Liver (tissue), 9 donors: ENCODE measurements around the gene NDUFB5. TPM values are rescaled to one million over a fixed set of nuclear protein-coding genes. Genes with fewer than 3 reads are reported as not detected.
A peak's percentile ranks its signal among the peaks of the same experiment; 100 is the strongest.

Experiments used
- DNase-seq: peaks from one replicate; pipeline ENCODE4 v3.0.0-alpha.2; 2017; ENCODE audit warnings: low spot score
- H3K27ac ChIP-seq, 2 donors: one replicate each; pipeline ENCODE4 v1.7.0; 2013; ENCODE audit warnings: inconsistent platforms in 2 of 2, low read length in 2 of 2, control low read depth in 1 of 2, low read depth in 1 of 2, mild to moderate bottlenecking in 1 of 2
- H3K27me3 ChIP-seq, 4 donors: one replicate each; pipeline versions ENCODE4 v1.6.1 to v1.7.0; 2013; ENCODE audit warnings: low read length in 3 of 4, inconsistent platforms in 1 of 4, mild to moderate bottlenecking in 1 of 4, moderate library complexity in 1 of 4; ENCODE audit not compliant: control insufficient read depth in 4 of 4, insufficient read depth in 4 of 4
- H3K36me3 ChIP-seq, 4 donors: one replicate each; pipeline versions ENCODE4 v1.6.1 to v1.7.0; 2013; ENCODE audit warnings: low read length in 3 of 4, mild to moderate bottlenecking in 3 of 4, low read depth in 1 of 4, moderate library complexity in 1 of 4; ENCODE audit not compliant: control insufficient read depth in 4 of 4, insufficient read depth in 3 of 4
- H3K4me1 ChIP-seq, 4 donors: one replicate each; pipeline versions ENCODE4 v1.6.1 to v1.7.0; 2013; ENCODE audit warnings: low read length in 3 of 4, mild to moderate bottlenecking in 3 of 4, moderate library complexity in 1 of 4; ENCODE audit not compliant: control insufficient read depth in 4 of 4, insufficient read depth in 4 of 4
- H3K4me3 ChIP-seq, 3 donors: one replicate each; pipeline versions ENCODE4 v1.6.1 to v1.7.0; 2013; ENCODE audit warnings: low read length in 3 of 3, control low read depth in 1 of 3, low read depth in 1 of 3, mild to moderate bottlenecking in 1 of 3
- H3K9ac ChIP-seq, 2 donors: one replicate each; pipeline ENCODE4 v1.7.0; 2013; ENCODE audit warnings: low read length in 2 of 2, mild to moderate bottlenecking in 2 of 2, moderate library complexity in 2 of 2, control low read depth in 1 of 2, low read depth in 1 of 2
- H3K9me3 ChIP-seq, 4 donors: one replicate each; pipeline versions ENCODE4 v1.6.1 to v1.7.0; 2013; ENCODE audit warnings: low read length in 3 of 4; ENCODE audit not compliant: control insufficient read depth in 4 of 4
- FOXA1 ChIP-seq: IDR thresholded peaks from 2 replicates; pipeline ENCODE4 v1.6.1; 2016; ENCODE audit warnings: antibody characterized with exemption
- GABPA ChIP-seq, 2 donors: IDR thresholded peaks in 1 of 2; conservative IDR thresholded peaks in 1 of 2; 2 replicates each; pipeline ENCODE4 v1.6.1; 2016; ENCODE audit warnings: antibody characterized with exemption in 2 of 2, mild to moderate bottlenecking in 1 of 2, moderate library complexity in 1 of 2
- HNF4A ChIP-seq, 2 donors: conservative IDR thresholded peaks; 2 replicates each; pipeline ENCODE4 v1.6.1; 2016; ENCODE audit warnings: antibody characterized with exemption in 2 of 2, mild to moderate bottlenecking in 2 of 2
- HNF4G ChIP-seq: IDR thresholded peaks from 2 replicates; pipeline ENCODE4 v1.6.1; 2016; ENCODE audit warnings: antibody characterized with exemption
- JUND ChIP-seq, 2 donors: IDR thresholded peaks; 2 replicates each; pipeline ENCODE4 v1.6.1; 2016; ENCODE audit warnings: antibody characterized with exemption in 2 of 2
- MAX ChIP-seq: IDR thresholded peaks from 2 replicates; pipeline ENCODE4 v1.6.1; 2016; ENCODE audit warnings: antibody characterized with exemption
- RXRA ChIP-seq, 2 donors: IDR thresholded peaks; 2 replicates each; pipeline ENCODE4 v1.6.1; 2017 to 2018; ENCODE audit warnings: antibody characterized with exemption in 2 of 2, mild to moderate bottlenecking in 1 of 2
- SP1 ChIP-seq: IDR thresholded peaks from 2 replicates; pipeline ENCODE4 v1.6.1; 2018; ENCODE audit warnings: antibody characterized with exemption, mild to moderate bottlenecking
- TAF1 ChIP-seq: conservative IDR thresholded peaks from 2 replicates; pipeline ENCODE4 v1.6.1; 2016; ENCODE audit warnings: antibody characterized with exemption, mild to moderate bottlenecking
- YY1 ChIP-seq: IDR thresholded peaks from 2 replicates; pipeline ENCODE4 v1.6.1; 2016; ENCODE audit warnings: antibody characterized with exemption, mild to moderate bottlenecking
- ZBTB33 ChIP-seq: IDR thresholded peaks from 2 replicates; pipeline ENCODE4 v1.6.1; 2016; ENCODE audit warnings: antibody characterized with exemption
- WGBS: extraction: QIAGEN DNeasy Blood & Tissue Kit; methylation state at CpG from one replicate; pipeline ENCODE4 v1.1.7; 2013; 5-methylcytosine and 5-hydroxymethylcytosine counted together
- polyA plus RNA-seq, 2 donors: library from polyadenylated mRNA; stranded (reverse) in 1 of 2; unstranded in 1 of 2; fragments of 200-250 nt in 1 of 2; fragments of >200 nt in 1 of 2; fragmentation: Nextera tagmentation in 1 of 2; extraction: Ambion mirVana in 1 of 2; gene quantifications; one replicate each; pipeline versions ENCODE4 v1.2.1 to v1.2.3, GENCODE V29; 2013 to 2015
- total RNA-seq, 2 donors: library from RNA; depleted of rRNA; stranded (reverse); fragments of >200 nt; gene quantifications; one replicate each; pipeline ENCODE4 v1.2.3, GENCODE V29; 2014
- donor health status: healthy.
- donor health status: healthy.
- donor health status: healthy.
- donor health status: healthy.
- donor health status: healthy.

Gene NDUFB5
- total and polyA plus RNA-seq, 4 donors = 43.4 to 92.8 (median 47.6) TPM

- no peak for DNase-seq
- H3K4me1 ChIP-seq = peaks cover 3 to 11% (median 9%) of the 10 kb centered on the region in 4 donors
- no peak overlapping the region for H3K4me3 ChIP-seq
- 96% methylated on average over 4 of the region's 4 CpGs for WGBS
- peaks cover 11 to 50% (median 46%) of the 10 kb centered on the region in 4 donors for H3K36me3 ChIP-seq
- TF ChIP-seq TAF1 (no peak), RXRA (IDR thresholded peaks at IDR 0.05) (no peak)
- no peaks in the 10 kb centered on the region for H3K27me3 ChIP-seq
- no peak overlapping the region for H3K27ac ChIP-seq
- no peaks in the 10 kb centered on the region for H3K9me3 ChIP-seq
- no peak overlapping the region for H3K9ac ChIP-seq
Measured at GRCh38 chr3:179599531-179599930, 5.1 kb upstream of the NDUFB5 start.

- no peak overlapping the region for H3K4me3 ChIP-seq
Measured at GRCh38 chr3:179603321-179603720, 1.3 kb upstream of the NDUFB5 start.

GRCh38 chr3:179603831-179604230 is 763 bp upstream of the NDUFB5 start:
- Histone ChIP-seq H3K4me1 (peaks cover 6 to 22% (median 12%) of the 10 kb centered on the region in 4 donors), H3K9me3 (no peaks in the 10 kb centered on the region), H3K36me3 (peaks cover 6 to 28% (median 22%) of the 10 kb centered on the region in 4 donors), H3K9ac (peak overlapping the region; percentile 79 to 98), H3K27me3 (no peaks in the 10 kb centered on the region), H3K27ac (peak overlapping the region; percentile 93), H3K4me3 (peak overlapping the region; percentile 74 to 100 (median 98))
- TF ChIP-seq HNF4A (conservative IDR thresholded peaks at IDR 0.05) = no peak
- DNase-seq = no peak
- 2% methylated on average over 3 of the region's 3 CpGs for WGBS

More at GRCh38 chr3:179603321-179603720, 1.3 kb upstream of the NDUFB5 start:
- H3K9me3 ChIP-seq = no peaks in the 10 kb centered on the region
- DNase-seq = no peak
- H3K9ac ChIP-seq = no peak overlapping the region
- peaks cover 6 to 22% (median 12%) of the 10 kb centered on the region in 4 donors for H3K4me1 ChIP-seq
- no peaks in the 10 kb centered on the region for H3K27me3 ChIP-seq
- no peak overlapping the region for H3K27ac ChIP-seq
- TF ChIP-seq YY1 = no peak
- no peak for TF ChIP-seq GABPA (IDR thresholded peaks at IDR 0.05 in 1 of 2, conservative IDR thresholded peaks at IDR 0.05 in 1 of 2)
- no peak for TF ChIP-seq ZBTB33
- TF ChIP-seq JUND (IDR thresholded peaks at IDR 0.05) = no peak
- TF ChIP-seq HNF4A (conservative IDR thresholded peaks at IDR 0.05) = no peak
- no peak for TF ChIP-seq FOXA1
- no peak for TF ChIP-seq RXRA (IDR thresholded peaks at IDR 0.05)
- TF ChIP-seq MAX = no peak
- TF ChIP-seq HNF4G = no peak
- 86% methylated on average over 4 of the region's 4 CpGs for WGBS
- peaks cover 6 to 32% (median 27%) of the 10 kb centered on the region in 4 donors for H3K36me3 ChIP-seq

GRCh38 chr3:179606534-179607085 is 2.0 kb downstream of the NDUFB5 start:
- Histone ChIP-seq H3K27ac (no peak overlapping the region), H3K36me3 (peaks cover 0 to 8% (median 3%) of the 10 kb centered on the region in 4 donors), H3K9me3 (no peaks in the 10 kb centered on the region), H3K4me1 (peaks cover 6 to 22% (median 12%) of the 10 kb centered on the region in 4 donors), H3K4me3 (no peak overlapping the region), H3K27me3 (no peaks in the 10 kb centered on the region), H3K9ac (no peak overlapping the region)
- DNase-seq = no peak
- no peak for TF ChIP-seq SP1
- WGBS = 97% methylated on average over 4 of the region's 4 CpGs
